HG02571 (cell line): Measurements from ENCODE around the gene CNPPD1.

Source experiments
- ATAC-seq: cut with Tn5 transposase; IDR thresholded peaks from one replicate; pipeline ENCODE4 v1.9.1; 2021; ENCODE audit warnings: mild to moderate bottlenecking, moderate library complexity; ENCODE audit not compliant: unreplicated experiment

Gene CNPPD1

GRCh38 chr2:219176818-219177551 lies at the start of gene CNPPD1:
Gene CNPPD1 (minus strand): TSS chr2:219176925. CDS start chr2:219176828, 97 bp downstream.
- peak; percentile 62 for ATAC-seq

DNA sequence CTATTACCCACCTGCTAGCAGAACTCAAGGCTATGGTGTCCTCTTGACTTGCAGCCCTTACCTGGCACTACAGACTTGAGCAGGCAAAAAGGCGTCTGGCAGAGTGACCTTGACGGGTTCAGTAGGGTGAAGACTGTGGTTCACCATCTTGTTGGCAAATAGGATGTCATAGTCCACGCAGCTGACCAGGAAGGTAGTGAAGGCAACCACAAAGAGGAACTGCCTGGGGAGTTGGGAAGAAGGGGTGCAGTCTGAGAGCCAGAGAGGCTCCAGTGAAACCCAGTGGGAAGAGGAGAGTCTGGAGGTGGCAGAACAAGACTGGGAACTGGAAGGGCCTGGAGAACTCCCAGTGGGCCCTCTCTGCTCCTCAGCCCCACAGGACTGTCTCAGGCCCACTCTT lies 48.6 kb upstream of the CNPPD1 start:
- ATAC-seq = no peak

DNA sequence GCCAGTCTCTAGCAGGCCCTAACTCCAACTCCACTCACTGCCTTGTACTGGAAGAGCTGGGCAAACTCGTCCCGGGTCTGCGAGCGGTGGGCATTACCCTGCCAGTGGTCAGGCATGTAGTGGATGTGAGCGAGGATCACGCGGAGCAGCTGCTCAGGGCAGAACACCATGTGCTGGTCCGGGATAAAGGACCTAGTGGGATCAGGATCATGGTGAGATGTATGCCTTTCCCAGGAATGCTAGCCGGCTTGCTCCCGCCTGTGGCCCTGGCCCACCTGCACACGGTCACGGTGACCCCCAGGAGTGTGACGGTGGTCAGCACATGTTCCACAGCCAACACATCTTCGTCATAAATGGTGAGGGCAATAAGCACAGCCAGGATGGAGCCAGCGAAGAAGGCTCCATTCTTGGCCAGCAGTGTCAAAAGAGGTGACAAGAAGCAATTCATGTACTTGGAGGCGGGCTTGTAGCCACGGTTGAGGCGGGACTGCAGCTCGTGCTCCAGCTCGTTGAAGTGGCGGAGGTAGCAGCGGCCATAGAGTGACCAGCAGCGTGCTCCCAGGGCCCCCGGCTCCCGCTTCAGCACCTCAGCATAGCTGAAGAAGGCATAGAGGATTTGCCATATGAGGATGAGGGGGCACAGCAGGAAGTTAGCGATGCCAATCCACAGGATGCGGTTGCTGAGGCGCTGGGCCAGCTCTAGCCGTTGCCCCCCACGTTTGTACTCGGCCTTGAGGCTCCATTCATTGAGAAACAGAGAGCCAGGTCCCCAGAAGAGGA lies 47.3 kb upstream of the CNPPD1 start:
- no peak for ATAC-seq

GRCh38 chr2:219221957-219222518 lies 45.3 kb upstream of the CNPPD1 start:
- ATAC-seq = no peak

GRCh38 chr2:219220652-219221402 lies 44.1 kb upstream of the CNPPD1 start:
- ATAC-seq = no peak

DNA sequence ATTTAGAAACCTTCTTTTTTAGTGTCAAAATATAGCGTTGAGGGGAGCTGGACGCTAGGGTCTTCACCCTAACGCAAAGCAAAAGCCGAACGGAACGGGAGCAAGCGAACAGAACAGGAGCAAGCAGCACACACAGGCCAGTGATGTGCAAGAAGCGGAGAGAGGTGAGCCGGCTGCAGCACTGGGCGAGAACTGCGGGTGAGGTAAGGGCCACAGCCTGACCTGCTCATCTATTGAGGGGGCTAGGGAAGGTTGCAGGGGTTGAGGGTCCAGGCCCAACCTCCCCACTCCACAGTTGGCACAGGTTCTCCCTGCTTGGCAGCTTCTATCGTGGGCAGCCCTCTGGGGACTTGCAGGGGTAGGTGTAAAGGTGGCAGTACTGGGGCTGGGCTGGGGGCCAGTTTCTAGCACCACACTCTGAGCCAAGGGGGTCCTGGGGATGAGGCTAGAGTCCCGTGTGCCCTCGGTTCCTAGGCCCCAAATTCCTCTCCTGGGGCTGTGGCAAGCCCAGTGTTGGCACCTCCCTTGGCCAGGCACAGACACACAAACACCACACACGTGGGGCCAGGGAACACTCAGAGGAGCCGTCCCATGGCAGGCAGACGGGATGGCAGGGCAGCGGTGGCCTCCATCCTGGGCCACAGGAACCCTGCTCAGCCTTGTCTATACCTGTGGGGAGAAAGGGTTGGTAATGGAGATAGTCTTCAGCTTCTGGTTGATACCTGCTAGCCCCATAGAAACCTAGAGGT lies 43.2 kb upstream of the CNPPD1 start:
- ATAC-seq = no peak

GRCh38 chr2:219218732-219219701 lies 42.3 kb upstream of the CNPPD1 start, which contains the start of gene ABCB6:
Gene ABCB6 (minus strand): TSS chr2:219218958. CDS start chr2:219218673, 285 bp downstream.
- peak; percentile 69 for ATAC-seq

DNA sequence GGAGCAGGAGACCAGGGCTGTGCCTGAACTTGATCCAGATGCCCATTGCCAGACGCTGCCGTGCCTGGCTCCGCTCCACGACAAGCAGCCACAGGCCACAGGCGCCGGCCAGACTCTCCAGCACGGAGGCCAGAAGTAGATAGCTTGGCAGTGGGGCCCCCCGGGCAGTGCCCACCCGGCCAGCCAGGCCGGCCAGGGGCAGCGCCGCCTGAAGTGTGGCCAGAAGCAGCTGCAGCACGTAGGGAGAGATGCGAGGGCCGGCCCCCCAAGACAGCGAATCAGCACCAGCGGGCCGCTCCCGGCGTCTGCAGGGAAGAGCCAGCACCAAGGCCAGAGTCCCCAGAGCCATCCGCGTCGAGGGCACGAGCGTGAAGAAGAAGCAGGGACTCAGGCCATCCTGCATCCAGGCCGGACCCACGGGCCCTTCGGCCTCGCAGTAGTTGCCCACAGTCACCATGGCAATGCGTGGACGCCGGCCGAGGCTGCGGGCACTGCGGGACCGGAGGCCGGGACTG lies 41.5 kb upstream of the CNPPD1 start:
- peak; percentile 26 for ATAC-seq

GRCh38 chr2:219216535-219216915 lies 39.8 kb upstream of the CNPPD1 start:
- ATAC-seq = no peak

DNA sequence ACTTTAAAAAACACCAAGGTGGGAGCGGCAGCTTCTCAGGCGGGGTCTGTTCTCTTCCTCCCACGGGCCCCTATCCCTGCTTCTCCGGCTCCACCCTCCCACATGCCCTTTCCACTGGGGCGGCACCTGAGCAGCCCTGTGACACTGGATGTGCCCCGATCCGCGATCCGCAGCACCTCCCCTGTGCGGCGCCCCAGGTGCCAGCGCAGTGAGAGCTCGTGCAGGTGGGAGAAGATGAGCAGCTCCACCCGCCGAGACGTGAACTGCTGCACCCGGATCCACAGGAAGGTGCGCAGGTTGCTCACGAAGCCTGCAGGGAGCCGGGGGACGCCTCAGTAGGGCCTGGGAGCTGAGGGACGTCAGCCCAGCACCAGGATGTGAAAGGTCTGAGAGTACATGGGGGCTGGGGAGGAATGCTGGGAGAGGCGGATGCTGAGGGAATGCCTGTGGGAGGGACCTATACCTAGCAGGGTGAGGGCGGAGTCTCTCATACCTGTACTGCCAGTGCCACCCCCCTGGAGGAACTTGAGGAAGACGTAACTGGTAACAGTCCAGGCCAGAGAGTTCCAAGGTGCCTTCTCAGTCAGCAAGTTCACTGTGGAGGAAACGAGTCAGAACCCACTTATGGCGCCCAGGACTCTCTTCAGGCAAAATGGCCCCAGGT lies 39.3 kb upstream of the CNPPD1 start:
- ATAC-seq = no peak

- ATAC-seq = no peak
Observed at GRCh38 chr2:219214786-219215185, 38.1 kb upstream of the CNPPD1 start.

DNA sequence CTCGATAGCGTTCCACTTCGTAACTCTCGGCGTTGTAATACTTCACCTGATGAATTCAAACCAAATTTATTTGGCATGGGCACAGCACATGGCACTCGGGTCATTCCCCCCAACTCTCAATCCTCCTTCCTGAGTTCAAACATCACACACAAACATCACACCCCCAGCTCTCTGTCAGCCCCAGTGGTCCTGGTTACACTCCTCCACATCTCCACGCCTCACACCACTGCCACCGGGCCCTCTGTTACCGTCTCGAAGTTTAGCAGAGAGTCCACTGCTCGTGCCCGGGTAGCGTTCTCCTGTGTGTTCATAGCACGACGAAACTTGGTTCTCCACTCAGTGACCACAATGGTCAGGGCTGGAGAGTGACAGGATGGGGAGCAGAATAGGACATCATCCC lies 37.4 kb upstream of the CNPPD1 start:
- no peak for ATAC-seq

- no peak for ATAC-seq
Observed at GRCh38 chr2:219213486-219214071, 36.9 kb upstream of the CNPPD1 start.

- ATAC-seq = no peak
Observed at GRCh38 chr2:219213026-219213415, 36.3 kb upstream of the CNPPD1 start.

DNA sequence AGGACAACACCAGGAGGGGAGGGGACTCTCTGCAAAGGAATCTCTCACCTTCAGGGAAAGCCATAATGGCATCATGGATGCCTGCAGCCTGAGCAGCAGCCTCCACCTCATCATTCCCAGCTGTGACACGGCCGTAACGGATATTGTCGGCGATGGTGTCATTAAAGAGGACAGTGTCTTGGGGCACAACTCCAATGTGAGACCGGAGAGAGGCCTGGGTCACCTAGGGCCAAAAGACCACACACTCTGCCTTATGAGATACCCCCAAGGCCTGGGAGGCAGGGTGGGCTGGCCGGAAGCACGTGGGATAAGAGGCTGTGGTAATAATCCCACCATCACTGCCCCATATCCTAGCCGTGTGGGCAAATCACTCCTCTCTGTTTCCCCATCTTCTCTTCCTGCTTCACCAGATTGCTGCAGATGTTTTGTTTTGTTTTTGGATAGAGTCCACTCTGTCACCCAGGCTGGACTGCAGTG lies 34.2 kb upstream of the CNPPD1 start:
- no peak for ATAC-seq

GRCh38 chr2:219210196-219210885 lies 33.6 kb upstream of the CNPPD1 start:
- no peak for ATAC-seq
